Type B pancreatic cell (in vitro differentiated cells): ENCODE measurements around the gene CXCL6. TPM values are rescaled to one million over a fixed set of nuclear protein-coding genes. Genes with fewer than 3 reads are reported as not detected.

Experiments
- DNase-seq: peaks from one replicate; pipeline ENCODE4 v3.0.0; 2021; ENCODE audit warnings: mixed read lengths; ENCODE audit not compliant: unreplicated experiment; ENCODE audit errors: extremely low spot score
- H3K27ac Mint-ChIP-seq: 2 replicates; pipeline ENCODE4 v1.8.0; 2021; ENCODE audit warnings: mild to moderate bottlenecking, mixed read lengths
- H3K27me3 Mint-ChIP-seq: 2 replicates; pipeline ENCODE4 v1.8.0; 2021; ENCODE audit warnings: mixed read lengths
- H3K36me3 Mint-ChIP-seq: 2 replicates; pipeline ENCODE4 v1.8.0; 2021; ENCODE audit warnings: mixed read lengths
- H3K4me1 Mint-ChIP-seq: one replicate; pipeline ENCODE4 v1.8.0; 2021; ENCODE audit warnings: mixed read lengths; ENCODE audit not compliant: unreplicated experiment
- H3K4me3 Mint-ChIP-seq: 2 replicates; pipeline ENCODE4 v1.8.0; 2021; ENCODE audit warnings: mild to moderate bottlenecking, mixed read lengths
- H3K9me3 Mint-ChIP-seq: 2 replicates; pipeline ENCODE4 v1.8.0; 2021; ENCODE audit warnings: mixed read lengths
- CTCF ChIP-seq: fragments of 200-600 bp; sonication (generic); conservative IDR thresholded peaks from 2 replicates; pipeline ENCODE4 v1.5.0; 2021; ENCODE audit warnings: antibody characterized with exemption, mild to moderate bottlenecking
- total RNA-seq: library from RNA; stranded (reverse); gene quantifications from 2 replicates; pipeline ENCODE4 v1.2.1, GENCODE V29; 2021; ENCODE audit warnings: low replicate concordance

CXCL6 gene
- total RNA-seq, 1 donor from 2014 or later: 1.9 TPM

- no peak for DNase-seq
- H3K27me3 Mint-ChIP-seq: peaks cover 4% of the 10 kb centered on the region
- TF ChIP-seq CTCF: no peak
- no peak overlapping the region for H3K27ac Mint-ChIP-seq
- H3K4me1 Mint-ChIP-seq: no peaks in the 10 kb centered on the region
- no peak overlapping the region for H3K4me3 Mint-ChIP-seq
- peaks cover 4% of the 10 kb centered on the region for H3K9me3 Mint-ChIP-seq
- H3K36me3 Mint-ChIP-seq: no peaks in the 10 kb centered on the region
Measured at GRCh38 chr4:73828956-73829355, 7.5 kb upstream of the CXCL6 start.

- Mint-ChIP-seq H3K36me3 (no peaks in the 10 kb centered on the region), H3K4me1 (no peaks in the 10 kb centered on the region), H3K4me3 (no peak overlapping the region), H3K27me3 (peaks cover 9% of the 10 kb centered on the region), H3K27ac (no peak overlapping the region), H3K9me3 (peaks cover 4% of the 10 kb centered on the region)
- no peak for TF ChIP-seq CTCF
- DNase-seq: no peak
Measured at GRCh38 chr4:73831569-73831968, 4.9 kb upstream of the CXCL6 start.

- H3K9me3 Mint-ChIP-seq: peaks cover 3% of the 10 kb centered on the region
- peaks cover 21% of the 10 kb centered on the region for H3K27me3 Mint-ChIP-seq
- no peak overlapping the region for H3K27ac Mint-ChIP-seq
- no peak overlapping the region for H3K4me3 Mint-ChIP-seq
- no peaks in the 10 kb centered on the region for H3K4me1 Mint-ChIP-seq
- H3K36me3 Mint-ChIP-seq: no peaks in the 10 kb centered on the region
- no peak for TF ChIP-seq CTCF
- no peak for DNase-seq
Measured at GRCh38 chr4:73832651-73833237, 3.7 kb upstream of the CXCL6 start.

GRCh38 chr4:73839071-73839470 is 2.6 kb downstream of the CXCL6 start:
- no peak for TF ChIP-seq CTCF
- H3K4me3 Mint-ChIP-seq: no peak overlapping the region
- no peak for DNase-seq
- H3K36me3 Mint-ChIP-seq: no peaks in the 10 kb centered on the region
- H3K9me3 Mint-ChIP-seq: peaks cover 5% of the 10 kb centered on the region
- H3K27ac Mint-ChIP-seq: no peak overlapping the region
- H3K27me3 Mint-ChIP-seq: peaks cover 46% of the 10 kb centered on the region
- H3K4me1 Mint-ChIP-seq: no peaks in the 10 kb centered on the region

- DNase-seq: no peak
- Mint-ChIP-seq H3K36me3 (no peaks in the 10 kb centered on the region), H3K4me1 (no peaks in the 10 kb centered on the region), H3K27ac (no peak overlapping the region), H3K27me3 (peaks cover 50% of the 10 kb centered on the region), H3K9me3 (peaks cover 5% of the 10 kb centered on the region), H3K4me3 (no peak overlapping the region)
- no peak for TF ChIP-seq CTCF
Measured at GRCh38 chr4:73839715-73840114, 3.2 kb downstream of the CXCL6 start.
